ENCODE results near the gene MTMR2.

DNA sequence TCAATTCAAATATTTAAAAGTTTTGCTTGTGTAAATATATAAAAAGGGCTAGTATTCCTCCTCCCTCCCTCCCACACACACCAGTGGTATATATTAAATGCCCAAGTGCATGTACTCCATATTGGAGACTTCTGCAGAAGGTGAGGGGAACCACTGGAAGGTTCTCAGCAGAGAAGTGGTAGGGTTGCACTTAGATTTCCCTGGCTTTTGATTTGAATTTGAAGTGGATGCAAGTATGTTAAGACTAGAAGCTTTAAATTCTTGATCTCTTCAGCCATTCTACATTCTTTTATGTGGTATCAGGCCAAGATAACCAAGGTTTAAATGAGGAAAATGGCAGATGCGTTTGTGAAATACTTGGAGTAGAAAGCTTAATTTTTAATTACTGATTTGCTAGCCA lies 90.5 kb downstream of the MTMR2 start:
- no peak for TF ChIP-seq ZNF274 (IDR thresholded peaks at IDR 0.05; ENCODE audit: low read depth, low read length)
- TF ChIP-seq YY1 (IDR thresholded peaks at IDR 0.05; ENCODE audit: insufficient read depth, insufficient read length), result no peak
